Large intestine (tissue), 3 donors: ENCODE results near the gene UBA3. TPM values are rescaled to one million over a fixed set of nuclear protein-coding genes. Genes with fewer than 3 reads are reported as not detected.
A peak's percentile ranks its signal among the peaks of the same experiment; 100 is the strongest.

ENCODE experiments used
- DNase-seq, 2 donors: peaks; one replicate each; pipeline versions ENCODE4 v3.0.0 to v3.0.0-alpha.2; 2013
- H3K27ac ChIP-seq: one replicate; pipeline ENCODE4 v1.5.1; 2013; ENCODE audit warnings: low read length
- H3K27me3 ChIP-seq: 2 replicates; pipeline ENCODE4 v1.6.1; 2013; ENCODE audit warnings: low read length; ENCODE audit not compliant: control insufficient read depth, insufficient read depth
- H3K36me3 ChIP-seq: 2 replicates; pipeline ENCODE4 v1.6.1; 2013; ENCODE audit warnings: low read length; ENCODE audit not compliant: control insufficient read depth, insufficient read depth
- H3K4me1 ChIP-seq: one replicate; pipeline ENCODE4 v1.6.1; 2013; ENCODE audit warnings: low read length; ENCODE audit not compliant: control insufficient read depth, insufficient read depth
- H3K4me3 ChIP-seq: one replicate; pipeline ENCODE4 v1.5.1; 2013; ENCODE audit warnings: low read length
- H3K9me3 ChIP-seq: one replicate; pipeline ENCODE4 v1.6.1; 2013; ENCODE audit warnings: mild to moderate bottlenecking, low read depth, low read length, moderate library complexity; ENCODE audit not compliant: control insufficient read depth
- WGBS: methylation state at CpG from one replicate; pipeline ENCODE4 v1.1.5; 2013; ENCODE audit warnings: low lambda C conversion rate; ENCODE audit not compliant: insufficient coverage; 5-methylcytosine and 5-hydroxymethylcytosine counted together
- polyA plus RNA-seq: library from polyadenylated mRNA; unstranded; fragments of 120-200 nt; gene quantifications from one replicate; pipeline ENCODE4 v1.2.1, GENCODE V29; 2013

The UBA3 gene
- polyA plus RNA-seq, 1 donor: 53.6 TPM

DNA sequence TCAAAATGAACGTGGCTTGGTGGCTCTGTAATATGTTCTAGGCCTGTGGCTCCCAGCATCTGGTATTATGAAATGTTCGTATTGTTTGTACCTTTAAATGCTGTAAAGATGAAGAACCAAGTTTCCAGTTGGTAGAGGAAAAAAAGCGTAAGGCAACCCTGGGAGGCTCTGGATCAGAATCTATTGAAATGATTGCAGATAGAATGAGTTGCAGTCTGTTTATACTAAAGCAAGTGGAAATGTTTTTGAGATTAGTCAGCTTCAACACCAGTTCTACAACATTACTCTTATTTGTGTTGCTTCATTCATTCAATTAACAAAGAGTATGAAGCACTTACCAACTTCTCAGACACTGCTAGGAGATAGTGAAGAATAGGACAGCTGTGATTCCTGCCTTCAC, 9.9 kb upstream of the UBA3 start:
- Histone ChIP-seq H3K4me1 (peaks cover 28% of the 10 kb centered on the region), H3K36me3 (peaks cover 22% of the 10 kb centered on the region), H3K27ac (no peak overlapping the region), H3K4me3 (no peak overlapping the region), H3K9me3 (no peaks in the 10 kb centered on the region), H3K27me3 (no peaks in the 10 kb centered on the region)
- 100% methylated on average over 1 of the region's 3 CpGs for WGBS
- DNase-seq: no peak

DNA sequence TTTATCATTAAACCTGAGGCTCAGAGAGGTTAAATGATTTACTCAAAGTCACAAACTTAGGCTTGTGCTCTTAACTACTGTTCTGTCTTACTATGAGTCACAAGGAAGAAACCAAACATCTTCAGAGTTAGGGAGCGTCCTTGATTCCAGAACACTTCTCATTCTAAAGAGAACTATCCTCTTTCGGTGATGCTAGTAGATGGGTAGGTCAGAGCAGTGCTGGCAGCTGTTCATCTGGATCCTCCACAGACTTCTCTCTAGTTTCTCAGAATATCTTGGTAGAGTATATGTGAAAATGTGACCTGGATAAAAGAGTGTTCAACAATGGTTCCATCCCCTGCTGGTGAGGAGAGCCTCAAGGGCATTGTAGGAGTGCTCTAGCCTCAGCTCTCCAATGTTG, 7.9 kb upstream of the UBA3 start:
- no peaks in the 10 kb centered on the region for H3K9me3 ChIP-seq
- peaks cover 34% of the 10 kb centered on the region for H3K4me1 ChIP-seq
- no peak overlapping the region for H3K4me3 ChIP-seq
- DNase-seq: no peak
- peaks cover 13% of the 10 kb centered on the region for H3K36me3 ChIP-seq
- WGBS: no CpG with 5 or more reads among the region's 2 CpGs
- H3K27ac ChIP-seq: peak overlapping the region; percentile 25
- H3K27me3 ChIP-seq: no peaks in the 10 kb centered on the region

DNA sequence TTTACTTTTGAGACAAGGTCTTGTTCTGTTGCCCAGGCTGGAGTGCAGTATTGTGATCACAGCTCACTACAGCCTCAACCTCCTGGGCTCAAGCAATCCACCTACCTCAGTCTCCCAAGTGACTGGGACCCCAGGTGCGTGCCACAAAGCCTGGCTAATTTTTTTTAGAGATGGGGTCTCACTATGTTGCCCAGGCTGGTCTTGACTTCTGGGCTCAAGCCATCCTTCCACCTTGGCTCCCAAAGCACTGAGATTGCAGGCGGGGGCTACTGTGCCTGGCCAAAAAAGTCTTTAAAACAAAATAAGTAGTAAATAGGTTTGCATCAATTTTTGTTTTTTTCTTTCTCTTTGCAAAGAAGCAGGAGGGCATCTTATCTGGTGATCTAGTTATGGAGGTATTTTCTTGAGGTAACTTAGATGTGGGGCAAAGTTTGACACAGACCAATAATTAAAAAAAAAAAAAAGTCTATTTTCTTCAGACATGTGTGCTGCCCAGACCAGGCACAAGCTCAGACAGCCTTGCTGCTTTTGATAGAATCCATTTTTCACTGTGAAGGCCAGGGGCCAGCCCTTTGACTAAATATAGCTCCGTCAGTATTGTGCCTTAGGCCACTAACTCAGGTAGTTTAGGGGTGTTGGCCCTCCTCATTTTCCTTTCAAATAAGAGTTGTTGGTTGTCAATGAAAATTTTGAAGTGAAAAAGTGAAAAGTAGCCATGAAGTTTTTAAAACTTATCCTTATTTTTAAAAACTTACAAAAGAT, 7.0 kb upstream of the UBA3 start:
- H3K4me1 ChIP-seq: peaks cover 41% of the 10 kb centered on the region
- no CpG with 5 or more reads among the region's 3 CpGs for WGBS
- no peaks in the 10 kb centered on the region for H3K9me3 ChIP-seq
- no peak for DNase-seq
- no peaks in the 10 kb centered on the region for H3K27me3 ChIP-seq
- H3K36me3 ChIP-seq: peaks cover 13% of the 10 kb centered on the region
- H3K27ac ChIP-seq: peak overlapping the region; percentile 88
- peak overlapping the region; percentile 75 for H3K4me3 ChIP-seq

DNA sequence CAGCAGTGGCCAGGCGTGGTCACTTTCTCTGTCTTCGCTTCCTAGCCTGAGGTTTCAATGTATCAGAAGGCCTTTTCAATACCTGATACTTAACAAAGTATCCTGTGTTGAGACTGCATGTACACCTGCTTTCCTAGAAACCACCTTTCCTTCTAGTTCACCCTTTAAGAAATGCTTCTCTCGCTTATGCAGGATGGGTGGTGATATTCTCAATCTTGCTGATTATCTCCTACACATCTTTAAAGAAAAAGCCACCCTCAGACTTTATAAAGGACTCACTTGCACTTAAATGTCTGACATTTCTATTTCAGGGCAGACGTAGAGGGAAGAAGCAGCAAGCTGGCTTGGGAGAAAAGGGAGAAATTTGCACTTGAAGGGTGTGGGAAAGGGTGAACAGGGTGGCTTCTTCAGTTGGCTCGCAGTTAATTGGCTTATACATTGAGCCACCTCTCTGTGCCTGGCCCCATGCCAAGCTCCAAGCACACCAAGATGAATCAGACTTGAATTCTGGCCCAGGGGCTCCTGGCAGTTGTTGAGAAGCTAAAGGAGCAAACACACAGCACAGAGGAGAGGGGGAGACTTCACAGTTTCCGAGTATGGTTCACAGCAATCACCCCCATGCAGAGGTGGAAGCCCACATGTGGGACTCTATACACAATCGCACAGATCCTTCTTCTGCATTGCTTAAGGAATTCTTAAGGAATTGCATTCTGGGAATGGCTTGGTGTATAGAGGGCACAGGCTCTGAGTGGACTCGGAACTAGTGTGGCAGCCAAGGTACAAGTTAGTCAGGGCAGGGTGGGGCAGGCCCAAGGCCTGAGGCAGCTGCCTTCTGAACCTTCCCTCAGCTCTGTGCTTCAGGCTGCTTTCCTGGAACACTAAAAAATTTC, 5.9 kb upstream of the UBA3 start:
- H3K4me1 ChIP-seq: peaks cover 51% of the 10 kb centered on the region
- 0% methylated on average over 2 of the region's 8 CpGs for WGBS

DNA sequence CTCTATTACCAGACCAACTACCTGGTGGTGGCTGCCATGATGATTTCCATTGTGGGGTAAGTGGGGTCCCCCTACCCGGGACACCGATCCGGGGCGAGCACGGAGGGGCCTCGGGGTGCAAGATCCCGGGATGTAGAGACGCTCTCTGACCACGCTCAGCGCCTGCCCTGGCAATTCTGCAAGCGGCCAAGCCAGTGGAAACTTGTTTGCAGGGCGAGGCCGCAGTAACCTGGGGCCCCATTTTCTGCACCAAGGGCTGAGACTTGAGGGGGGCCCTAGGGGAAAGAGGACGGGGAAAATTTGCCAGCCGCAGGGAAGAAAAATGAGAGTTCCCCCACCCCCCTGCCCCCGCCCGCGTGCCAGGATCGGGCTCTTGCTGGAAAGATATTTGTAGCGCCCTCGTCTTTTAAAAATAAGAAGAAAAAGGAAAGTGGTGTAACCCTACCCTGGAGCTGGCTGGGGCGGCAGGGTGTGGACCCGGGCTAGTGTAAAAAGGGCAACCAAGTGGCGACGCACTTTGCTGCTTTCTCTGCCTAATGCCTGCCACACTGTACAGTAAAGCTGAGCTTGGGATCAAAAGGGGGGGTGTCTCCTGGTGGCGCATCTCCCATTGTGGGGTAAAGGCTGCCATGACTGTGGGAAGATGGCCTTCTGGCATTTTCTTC, 5.1 kb upstream of the UBA3 start:
- Histone ChIP-seq H3K9me3 (no peaks in the 10 kb centered on the region), H3K27ac (peak overlapping the region; percentile 88), H3K36me3 (peaks cover 7% of the 10 kb centered on the region), H3K27me3 (no peaks in the 10 kb centered on the region), H3K4me1 (peaks cover 58% of the 10 kb centered on the region), H3K4me3 (peak overlapping the region; percentile 75)
- WGBS: 0% methylated on average over 1 of the region's 26 CpGs
- peak in 1 of 2 donors; percentile 57 for DNase-seq

More for the DNA sequence above, 5.9 kb upstream of the UBA3 start:
- Histone ChIP-seq H3K4me3 (peak overlapping the region; percentile 75), H3K27me3 (no peaks in the 10 kb centered on the region), H3K36me3 (peaks cover 13% of the 10 kb centered on the region), H3K27ac (peak overlapping the region; percentile 88), H3K9me3 (no peaks in the 10 kb centered on the region)
- peak; percentile 92 to 96 for DNase-seq

DNA sequence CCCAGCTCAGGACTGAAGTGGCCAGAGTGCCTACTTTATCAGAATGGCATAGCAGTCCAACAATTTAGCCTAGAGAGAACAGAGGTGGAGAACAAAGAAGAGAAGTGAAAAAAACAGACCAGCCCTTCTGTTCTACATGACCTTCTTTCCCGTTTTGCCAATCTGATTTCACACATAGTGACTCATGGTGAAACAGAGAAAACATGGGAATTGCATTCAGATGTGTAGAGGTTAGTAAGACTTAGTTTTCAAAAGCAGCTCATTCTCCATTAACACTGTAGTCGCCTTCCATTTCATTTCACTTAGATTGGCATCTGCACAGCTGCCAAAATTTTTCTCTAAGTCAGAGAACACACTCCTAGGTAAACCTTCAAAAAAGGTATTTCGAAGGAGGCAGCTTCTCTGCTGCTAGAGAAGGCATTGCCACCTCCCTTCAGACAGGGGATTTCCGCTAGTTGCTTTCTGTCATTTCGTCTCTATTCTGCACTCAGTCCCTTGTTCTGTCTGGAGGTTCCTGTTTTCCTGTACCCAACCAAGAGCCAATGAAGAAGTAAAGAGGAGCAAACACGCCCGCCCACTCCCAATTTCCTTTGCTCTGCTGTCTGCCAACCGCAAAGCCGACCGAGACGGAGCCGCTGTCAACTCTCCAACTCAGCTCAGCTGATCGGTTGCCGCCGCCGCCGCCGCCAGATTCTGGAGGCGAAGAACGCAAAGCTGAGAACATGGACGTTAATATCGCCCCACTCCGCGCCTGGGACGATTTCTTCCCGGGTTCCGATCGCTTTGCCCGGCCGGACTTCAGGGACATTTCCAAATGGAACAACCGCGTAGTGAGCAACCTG, 4.4 kb upstream of the UBA3 start, which contains the start of gene ARL6IP5:
Gene ARL6IP5 (plus strand): TSS at position 612 of the 842 bp plus-strand sequence. CDS start 111 bp downstream, at position 723.
- Histone ChIP-seq H3K27me3 (no peaks in the 10 kb centered on the region), H3K27ac (peak within 1 kb of the TSS; percentile 88), H3K4me1 (peaks cover 58% of the 10 kb centered on the region), H3K36me3 (peaks cover 3% of the 10 kb centered on the region), H3K4me3 (peak within 1 kb of the TSS; percentile 75), H3K9me3 (no peaks in the 10 kb centered on the region)
- DNase-seq: peak; percentile 89 to 95
- WGBS: 0% methylated on average over 1 of the region's 32 CpGs

DNA sequence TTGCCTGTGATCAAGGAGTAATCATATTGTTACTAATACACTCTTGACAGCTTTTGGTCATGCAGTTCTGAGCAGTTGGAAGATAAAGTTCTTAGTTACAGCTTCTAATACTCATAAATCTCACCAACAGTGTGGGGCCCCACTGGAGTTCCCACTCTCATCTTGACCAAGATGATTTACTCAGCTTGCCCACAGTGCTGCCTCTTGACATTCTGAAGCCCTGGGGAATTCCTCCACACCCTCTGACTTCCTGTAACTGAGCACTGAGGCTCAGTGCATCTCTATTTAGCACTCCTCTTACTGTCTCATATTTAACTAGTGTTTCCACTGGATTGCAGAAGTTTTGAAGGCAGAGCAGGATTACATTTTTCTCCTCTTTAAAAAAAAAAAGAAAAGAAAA, 2.6 kb upstream of the UBA3 start:
- peak overlapping the region; percentile 31 for H3K27ac ChIP-seq
- peaks cover 46% of the 10 kb centered on the region for H3K4me1 ChIP-seq
- no peak overlapping the region for H3K4me3 ChIP-seq
- no peaks in the 10 kb centered on the region for H3K9me3 ChIP-seq
- no peaks in the 10 kb centered on the region for H3K27me3 ChIP-seq
- DNase-seq: peak in 1 of 2 donors; percentile 68
- no peaks in the 10 kb centered on the region for H3K36me3 ChIP-seq

DNA sequence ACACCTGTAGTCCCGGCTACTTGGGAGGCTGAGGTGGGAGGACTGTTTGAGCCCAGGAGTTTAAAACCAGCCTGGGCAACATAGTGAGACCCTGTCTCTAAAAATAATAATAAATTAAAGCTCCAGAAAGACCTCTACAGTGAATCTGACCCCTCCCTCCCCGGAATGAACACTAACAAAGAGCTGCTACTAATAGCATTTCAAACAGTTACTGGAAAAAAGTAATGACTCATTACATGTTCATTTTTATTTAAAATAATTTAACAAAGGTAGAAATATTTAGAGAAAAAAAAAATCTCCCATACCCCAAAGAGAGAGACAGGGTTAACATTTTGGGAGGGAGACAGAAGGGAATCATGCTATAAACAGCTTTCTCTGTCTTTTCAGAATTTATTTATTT, 2.2 kb upstream of the UBA3 start:
- H3K27ac ChIP-seq: peak overlapping the region; percentile 31
- H3K4me1 ChIP-seq: peaks cover 42% of the 10 kb centered on the region
- DNase-seq: no peak

DNA sequence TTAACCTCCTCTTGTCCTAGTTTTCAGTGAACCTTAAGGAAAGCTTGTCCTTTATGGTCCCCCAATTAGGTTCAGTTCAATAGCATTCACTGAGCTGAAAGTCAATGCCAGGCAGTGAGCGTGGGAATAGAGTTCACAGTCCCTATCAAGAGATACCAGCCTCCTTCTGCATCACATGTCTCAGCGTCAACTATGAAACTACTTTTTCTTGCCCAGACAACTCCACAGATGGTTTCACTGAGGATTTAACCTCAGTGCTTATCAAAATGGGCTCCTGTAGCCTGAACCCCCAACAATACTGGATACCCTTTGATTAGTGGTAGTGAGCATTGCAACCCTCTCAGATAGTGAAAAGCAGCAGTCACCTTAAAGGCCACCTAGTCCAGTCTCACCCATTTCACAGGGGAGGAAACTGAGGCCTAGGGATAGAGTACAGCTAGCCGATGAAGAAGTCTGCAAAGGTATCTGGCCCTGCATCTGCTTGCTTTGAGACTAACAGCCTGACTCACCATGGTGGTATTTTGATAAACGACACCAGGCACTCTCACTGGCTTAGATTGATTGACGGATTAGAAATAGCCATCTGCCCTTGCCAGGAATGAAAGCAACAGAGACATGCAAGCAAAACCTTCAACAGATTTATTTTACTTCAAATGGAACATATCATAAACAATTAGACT, 1.6 kb upstream of the UBA3 start:
- no CpG with 5 or more reads among the region's 5 CpGs for WGBS
- H3K27ac ChIP-seq: peak overlapping the region; percentile 64
- H3K27me3 ChIP-seq: no peaks in the 10 kb centered on the region
- H3K9me3 ChIP-seq: no peaks in the 10 kb centered on the region
- H3K4me1 ChIP-seq: peaks cover 36% of the 10 kb centered on the region
- H3K4me3 ChIP-seq: no peak overlapping the region
- peak; percentile 80 to 91 for DNase-seq
- no peaks in the 10 kb centered on the region for H3K36me3 ChIP-seq

More for the DNA sequence above, 2.2 kb upstream of the UBA3 start:
- H3K9me3 ChIP-seq: no peaks in the 10 kb centered on the region
- no peaks in the 10 kb centered on the region for H3K27me3 ChIP-seq
- no peak overlapping the region for H3K4me3 ChIP-seq
- WGBS: no CpG with 5 or more reads among the region's 2 CpGs
- H3K36me3 ChIP-seq: no peaks in the 10 kb centered on the region
